ENCODE results near the gene SLC22A1. TPM values are rescaled to one million over a fixed set of nuclear protein-coding genes. Genes with fewer than 3 reads are reported as not detected.

The SLC22A1 gene
- total RNA-seq, 1 experiment from 2014 or later = 0.98 TPM

GRCh38 chr6:160167604-160168399 is 46.2 kb downstream of the SLC22A1 start:
- no TSS peak for BruUV-seq (replicated peaks)
- TF ChIP-seq CTCF (IDR thresholded peaks at IDR 0.05) (no peak), REST (IDR thresholded peaks at IDR 0.05; ENCODE audit: insufficient read depth in 1 of 2, low read depth in 2 of 2, low read length in 1 of 2) (no peak), SIN3A (IDR thresholded peaks at IDR 0.05; ENCODE audit: borderline replicate concordance, insufficient read depth, low read depth, low read length) (no peak), POLR2AphosphoS5 (IDR thresholded peaks at IDR 0.05; ENCODE audit: low read depth, low read length) (no peak), TCF7L2 (IDR thresholded peaks at IDR 0.05; ENCODE audit: low read depth, low read length) (no peak)
- CTCF ChIA-PET = interaction anchor here (0.5 kb wide), 1 partner anchor 344 kb away, joined by 3 read pairs; no protein-coding TSS in a partner anchor
- ATAC-seq (peak; percentile 42; the same call in 1 of the 2 replicates), DNase-seq (ENCODE audit: low read depth, low spot score) (no peak)
- Histone ChIP-seq H3K4me3 (ENCODE audit: low read depth in 2 of 2, low read length in 2 of 2) (no peak overlapping the region), H3K36me3 (ENCODE audit: control insufficient read depth, insufficient read depth, low read length) (no peaks in the 10 kb centered on the region), H3K27ac (ENCODE audit: low read length) (no peak overlapping the region), H3K27me3 (ENCODE audit: control insufficient read depth, insufficient read depth, low read length) (no peaks in the 10 kb centered on the region), H3K9me3 (ENCODE audit: control insufficient read depth, insufficient read depth, low read depth, low read length) (no peaks in the 10 kb centered on the region), H3K4me1 (ENCODE audit: control insufficient read depth, insufficient read depth, low read length) (no peaks in the 10 kb centered on the region)
- POLR2A ChIA-PET = interaction anchor here (0.6 kb wide), 1 partner anchor 25 kb away, joined by 3 read pairs; no protein-coding TSS in a partner anchor
- in situ Hi-C loops (cut with HindIII; ENCODE audit: low pct_unique_long_range_greater_than_20kb, low sequenced_read_pairs) (no loop called here), intact Hi-C loops (cut with micrococcal nuclease; ENCODE audit: unreplicated experiment) (no loop called here)

GRCh38 chr6:160170018-160170680 is 48.5 kb downstream of the SLC22A1 start:
- ChIA-PET CTCF (no interaction called here), POLR2A (no interaction called here)
- Histone ChIP-seq H3K4me1 (ENCODE audit: control insufficient read depth, insufficient read depth, low read length) (no peaks in the 10 kb centered on the region), H3K27ac (ENCODE audit: low read length) (no peak overlapping the region), H3K4me3 (ENCODE audit: low read depth in 2 of 2, low read length in 2 of 2) (no peak overlapping the region), H3K36me3 (ENCODE audit: control insufficient read depth, insufficient read depth, low read length) (no peaks in the 10 kb centered on the region), H3K9me3 (ENCODE audit: control insufficient read depth, insufficient read depth, low read depth, low read length) (no peaks in the 10 kb centered on the region), H3K27me3 (ENCODE audit: control insufficient read depth, insufficient read depth, low read length) (no peaks in the 10 kb centered on the region)
- no TSS peak for BruUV-seq (replicated peaks)
- TF ChIP-seq SIN3A (IDR thresholded peaks at IDR 0.05; ENCODE audit: borderline replicate concordance, insufficient read depth, low read depth, low read length) (no peak), POLR2AphosphoS5 (IDR thresholded peaks at IDR 0.05; ENCODE audit: low read depth, low read length) (no peak), REST (IDR thresholded peaks at IDR 0.05; ENCODE audit: insufficient read depth in 1 of 2, low read depth in 2 of 2, low read length in 1 of 2) (no peak), CTCF (IDR thresholded peaks at IDR 0.05) (no peak), TCF7L2 (IDR thresholded peaks at IDR 0.05; ENCODE audit: low read depth, low read length) (no peak)
- DNase-seq (ENCODE audit: low read depth, low spot score) = no peak
- peak; percentile 34; the same call in 1 of the 2 replicates for ATAC-seq
- in situ Hi-C loops (cut with HindIII; ENCODE audit: low pct_unique_long_range_greater_than_20kb, low sequenced_read_pairs) (no loop called here), intact Hi-C loops (cut with micrococcal nuclease; ENCODE audit: unreplicated experiment) (no loop called here)

Data from Panc1 (cell line).